Anterior cingulate cortex (tissue), 58 donors: Measurements from ENCODE around the gene RIC3.

Experiments
- DNase-seq, 58 donors: peaks; one replicate each; lab custom pipeline; 2025; lab: John Stamatoyannopoulos, UW

Gene RIC3

GRCh38 chr11:8106679-8107078 lies 62.1 kb downstream of the RIC3 start:
- no peak for DNase-seq

GRCh38 chr11:8105666-8106065 lies 63.2 kb downstream of the RIC3 start:
- DNase-seq = no peak

GRCh38 chr11:8105133-8105532 lies 63.7 kb downstream of the RIC3 start:
- no peak for DNase-seq

- no peak for DNase-seq
These were observed 64.9 kb downstream of the RIC3 start for GRCh38 chr11:8103909-8104308.

- DNase-seq = no peak
These were observed 65.9 kb downstream of the RIC3 start for GRCh38 chr11:8102965-8103364.

GRCh38 chr11:8102296-8102915 lies 66.4 kb downstream of the RIC3 start:
- no peak for DNase-seq

- DNase-seq = no peak
These were observed 67.4 kb downstream of the RIC3 start for GRCh38 chr11:8101421-8101820.

- no peak for DNase-seq
These were observed 68.2 kb downstream of the RIC3 start for GRCh38 chr11:8100605-8101004.

- DNase-seq = no peak
These were observed 68.7 kb downstream of the RIC3 start for GRCh38 chr11:8100158-8100557.

GRCh38 chr11:8099291-8099899 lies 69.4 kb downstream of the RIC3 start:
- DNase-seq = peak in 46 of 58 donors; percentile 20 to 87 (median 51)

GRCh38 chr11:8098879-8099278 lies 69.9 kb downstream of the RIC3 start:
- no peak for DNase-seq

- DNase-seq = no peak
These were observed 70.5 kb downstream of the RIC3 start for GRCh38 chr11:8098361-8098760.

- no peak for DNase-seq
These were observed 70.9 kb downstream of the RIC3 start for GRCh38 chr11:8097926-8098325.

GRCh38 chr11:8097468-8097867 lies 71.4 kb downstream of the RIC3 start:
- DNase-seq = peak in 1 of 58 donors; percentile 25

- DNase-seq = no peak
These were observed 71.8 kb downstream of the RIC3 start for GRCh38 chr11:8097062-8097461.

GRCh38 chr11:8096575-8096974 lies 72.2 kb downstream of the RIC3 start:
- no peak for DNase-seq

- no peak for DNase-seq
These were observed 72.9 kb downstream of the RIC3 start for GRCh38 chr11:8095806-8096522.

GRCh38 chr11:8095371-8095770 lies 73.5 kb downstream of the RIC3 start:
- DNase-seq = no peak

- no peak for DNase-seq
These were observed 74.2 kb downstream of the RIC3 start for GRCh38 chr11:8094656-8095055.

- no peak for DNase-seq
These were observed 74.8 kb downstream of the RIC3 start for GRCh38 chr11:8093931-8094575.
